Right forelimb (tissue), 1 donor: ENCODE data around the gene CCR7.

Source experiments
- DNase-seq: peaks from one replicate; pipeline ENCODE4 v3.0.0-alpha.2; 2018

CCR7 gene

GRCh38 chr17:40561294-40561870 lies 3.9 kb downstream of the CCR7 start:
- no peak for DNase-seq

- DNase-seq, result peak; percentile 26
These were observed 4.5 kb downstream of the CCR7 start for GRCh38 chr17:40560592-40561293.

GRCh38 chr17:40559954-40560591 lies 5.2 kb downstream of the CCR7 start:
- peak; percentile 94 for DNase-seq

- no peak for DNase-seq
These were observed 5.7 kb downstream of the CCR7 start for GRCh38 chr17:40559564-40559916.

- DNase-seq, result peak; percentile 62
These were observed 6.2 kb downstream of the CCR7 start for GRCh38 chr17:40558890-40559563.

GRCh38 chr17:40558300-40558889 lies 6.9 kb downstream of the CCR7 start:
- no peak for DNase-seq

GRCh38 chr17:40557531-40558299 lies 7.6 kb downstream of the CCR7 start:
- peak; percentile 83 for DNase-seq

- peak; percentile 65 for DNase-seq
These were observed 8.3 kb downstream of the CCR7 start for GRCh38 chr17:40556884-40557414.

GRCh38 chr17:40556198-40556661 lies 9.0 kb downstream of the CCR7 start:
- peak; percentile 24 for DNase-seq

- peak; percentile 36 for DNase-seq
These were observed 9.7 kb downstream of the CCR7 start for GRCh38 chr17:40555296-40556190.

GRCh38 chr17:40554646-40555295 lies 10.5 kb downstream of the CCR7 start:
- DNase-seq, result no peak

- DNase-seq, result peak; percentile 48
These were observed 11.4 kb downstream of the CCR7 start for GRCh38 chr17:40553694-40554534.

GRCh38 chr17:40552806-40553693 lies 12.2 kb downstream of the CCR7 start:
- peak; percentile 20 for DNase-seq

GRCh38 chr17:40551879-40552768 lies 13.1 kb downstream of the CCR7 start:
- peak; percentile 66 for DNase-seq

- peak; percentile 60 for DNase-seq
These were observed 14.0 kb downstream of the CCR7 start for GRCh38 chr17:40551091-40551878.

GRCh38 chr17:40550608-40551007 lies 14.7 kb downstream of the CCR7 start:
- DNase-seq, result peak; percentile 41
